H1 (cell line): ENCODE measurements around the gene PIBF1. TPM values are rescaled to one million over a fixed set of nuclear protein-coding genes. Genes with fewer than 3 reads are reported as not detected.

Experiments
- FOSL1 ChIP-seq: IDR thresholded peaks from 2 replicates; pipeline ENCODE4 v1.6.1; 2011; ENCODE audit warnings: mild to moderate bottlenecking, low read depth, low read length, moderate library complexity; ENCODE audit not compliant: insufficient read depth
- RNF2 ChIP-seq: fragments of 200-900, 300-1000 bp; sonication (generic); IDR thresholded peaks from 2 replicates; pipeline ENCODE4 v1.7.1; 2016; ENCODE audit warnings: borderline replicate concordance, low read depth, mild to moderate bottlenecking, antibody characterized with exemption, low read length; ENCODE audit not compliant: poor library complexity, severe bottlenecking; ENCODE audit errors: missing control alignments
- SP2 ChIP-seq: IDR thresholded peaks from 2 replicates; pipeline ENCODE4 v1.6.1; 2012; ENCODE audit warnings: mild to moderate bottlenecking, low read length, inconsistent platforms
- TAF1 ChIP-seq: IDR thresholded peaks from 2 replicates; pipeline ENCODE4 v1.6.1; 2011; ENCODE audit warnings: mild to moderate bottlenecking, low read depth, low read length
- polyA plus RNA-seq, 7 experiments: library from polyadenylated mRNA; depleted of rRNA in 3 of 7; stranded (reverse) in 5 of 7; unstranded in 2 of 7; fragments of >200 nt in 5 of 7; fragments of 200-250 nt in 2 of 7; gene quantifications; 1 replicate in 5 of 7; 2 replicates in 1 of 7; 4 replicates in 1 of 7; pipeline versions ENCODE4 v1.2.1 to v1.2.3, GENCODE V29; 2011 to 2013; ENCODE audit warnings: missing spikeins in 2 of 7, mixed read lengths in 2 of 7
- total RNA-seq: library from RNA; stranded (reverse); fragmentation: NEBNext Ultra II Directional; extraction: Animal tissue kit (Norgen Biotek cat#: 25700); gene quantifications from 2 replicates; pipeline ENCODE4 v1.2.1, GENCODE V29; 2021
- TF ChIP-seq, protein P1 (sequence below): IDR thresholded peaks from 2 replicates; pipeline ENCODE4 v1.6.1; 2012; ENCODE audit warnings: low read length, inconsistent platforms

Gene PIBF1
- total and polyA plus RNA-seq, 2 of the 8 experiments (the other 6 are each of a cell fraction or from before 2014, with no cell fraction given): 1.1 to 13.2 TPM

GRCh38 chr13:72963762-72964161 is 181.8 kb downstream of the PIBF1 start (continued):
- TF ChIP-seq TAF1 (no peak), FOSL1 (no peak), SP2 (no peak), RNF2 (no peak)
- TF ChIP-seq, protein P1, sequence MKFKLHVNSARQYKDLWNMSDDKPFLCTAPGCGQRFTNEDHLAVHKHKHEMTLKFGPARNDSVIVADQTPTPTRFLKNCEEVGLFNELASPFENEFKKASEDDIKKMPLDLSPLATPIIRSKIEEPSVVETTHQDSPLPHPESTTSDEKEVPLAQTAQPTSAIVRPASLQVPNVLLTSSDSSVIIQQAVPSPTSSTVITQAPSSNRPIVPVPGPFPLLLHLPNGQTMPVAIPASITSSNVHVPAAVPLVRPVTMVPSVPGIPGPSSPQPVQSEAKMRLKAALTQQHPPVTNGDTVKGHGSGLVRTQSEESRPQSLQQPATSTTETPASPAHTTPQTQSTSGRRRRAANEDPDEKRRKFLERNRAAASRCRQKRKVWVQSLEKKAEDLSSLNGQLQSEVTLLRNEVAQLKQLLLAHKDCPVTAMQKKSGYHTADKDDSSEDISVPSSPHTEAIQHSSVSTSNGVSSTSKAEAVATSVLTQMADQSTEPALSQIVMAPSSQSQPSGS: no peak
